ENCODE data around the gene CGN. TPM values are rescaled to one million over a fixed set of nuclear protein-coding genes. Genes with fewer than 3 reads are reported as not detected.

CGN gene
- total RNA-seq, 2 donors from 2014 or later: 2.3 TPM; not detected in 1

GRCh38 chr1:151546011-151546925, 35.1 kb downstream of the CGN start:
- DNase-seq (ENCODE audit: low spot score) (no peak), ATAC-seq (ENCODE audit: insufficient number of reproducible peaks, low FRiP score, low read depth) (no peak)
- Histone ChIP-seq H3K4me3 (no peak overlapping the region), H3K4me1 (ENCODE audit: control insufficient read depth in 1 of 2, low read depth in 2 of 2) (peaks cover 12 to 35% of the 10 kb centered on the region in 2 donors), H3K27me3 (replicated peaks; ENCODE audit: insufficient read depth) (no peaks in the 10 kb centered on the region), H3K27ac (peak overlapping the region in 1 of 2 donors; percentile 34), H3K36me3 (no peaks in the 10 kb centered on the region), H3K9me3 (no peaks in the 10 kb centered on the region)
- no peak for TF ChIP-seq CTCF (IDR thresholded peaks at IDR 0.05)

GRCh38 chr1:151547119-151547899, 36.1 kb downstream of the CGN start:
- H3K36me3 ChIP-seq: no peaks in the 10 kb centered on the region
- H3K4me3 ChIP-seq: peak overlapping the region; percentile 55
- H3K4me1 ChIP-seq (ENCODE audit: control insufficient read depth in 1 of 2, low read depth in 2 of 2): peaks cover 2 to 25% of the 10 kb centered on the region in 2 donors
- H3K27ac ChIP-seq: peak overlapping the region; percentile 34 to 41
- ATAC-seq (ENCODE audit: insufficient number of reproducible peaks, low FRiP score, low read depth): peak; percentile 93
- DNase-seq (ENCODE audit: low spot score): no peak
- no peaks in the 10 kb centered on the region for H3K27me3 ChIP-seq (replicated peaks; ENCODE audit: insufficient read depth)
- TF ChIP-seq CTCF (IDR thresholded peaks at IDR 0.05): no peak
- no peaks in the 10 kb centered on the region for H3K9me3 ChIP-seq

- peaks cover 0 to 19% of the 10 kb centered on the region in 2 donors for H3K4me1 ChIP-seq (ENCODE audit: control insufficient read depth in 1 of 2, low read depth in 2 of 2)
- peak overlapping the region in 1 of 2 donors; percentile 41 for H3K27ac ChIP-seq
- no peaks in the 10 kb centered on the region for H3K27me3 ChIP-seq (replicated peaks; ENCODE audit: insufficient read depth)
- H3K36me3 ChIP-seq: no peaks in the 10 kb centered on the region
- ATAC-seq (ENCODE audit: insufficient number of reproducible peaks, low FRiP score, low read depth) (no peak), DNase-seq (ENCODE audit: low spot score) (no peak)
- TF ChIP-seq CTCF (IDR thresholded peaks at IDR 0.05): no peak
- no peaks in the 10 kb centered on the region for H3K9me3 ChIP-seq
- H3K4me3 ChIP-seq: no peak overlapping the region
Observed at GRCh38 chr1:151547900-151548230, 36.7 kb downstream of the CGN start.

GRCh38 chr1:151549199-151549598, 38.0 kb downstream of the CGN start:
- no peak for ATAC-seq (ENCODE audit: insufficient number of reproducible peaks, low FRiP score, low read depth)
- H3K27me3 ChIP-seq (replicated peaks; ENCODE audit: insufficient read depth): no peaks in the 10 kb centered on the region

More at GRCh38 chr1:151549199-151549598, 38.0 kb downstream of the CGN start:
- TF ChIP-seq CTCF (IDR thresholded peaks at IDR 0.05): no peak
- no peak overlapping the region for H3K27ac ChIP-seq
- H3K9me3 ChIP-seq: no peaks in the 10 kb centered on the region
- DNase-seq (ENCODE audit: low spot score): no peak
- peaks cover 0 to 15% of the 10 kb centered on the region in 2 donors for H3K4me1 ChIP-seq (ENCODE audit: control insufficient read depth in 1 of 2, low read depth in 2 of 2)
- H3K4me3 ChIP-seq: no peak overlapping the region
- H3K36me3 ChIP-seq: no peaks in the 10 kb centered on the region

Data from thoracic aorta (tissue), 2 donors.